Purkinje cell (primary cell): Measurements from ENCODE around the gene PARP15. TPM values are rescaled to one million over a fixed set of nuclear protein-coding genes. Genes with fewer than 3 reads are reported as not detected.

ENCODE experiments used
- polyA plus RNA-seq: library from polyadenylated mRNA; unstranded; fragments of >200 nt; fragmentation: Nextera tagmentation; gene quantifications from 2 replicates; pipeline ENCODE4 v1.2.1, GENCODE V29; 2014

The PARP15 gene
- polyA plus RNA-seq = 2.2 and 2.7 TPM in 2 replicates

DNA sequence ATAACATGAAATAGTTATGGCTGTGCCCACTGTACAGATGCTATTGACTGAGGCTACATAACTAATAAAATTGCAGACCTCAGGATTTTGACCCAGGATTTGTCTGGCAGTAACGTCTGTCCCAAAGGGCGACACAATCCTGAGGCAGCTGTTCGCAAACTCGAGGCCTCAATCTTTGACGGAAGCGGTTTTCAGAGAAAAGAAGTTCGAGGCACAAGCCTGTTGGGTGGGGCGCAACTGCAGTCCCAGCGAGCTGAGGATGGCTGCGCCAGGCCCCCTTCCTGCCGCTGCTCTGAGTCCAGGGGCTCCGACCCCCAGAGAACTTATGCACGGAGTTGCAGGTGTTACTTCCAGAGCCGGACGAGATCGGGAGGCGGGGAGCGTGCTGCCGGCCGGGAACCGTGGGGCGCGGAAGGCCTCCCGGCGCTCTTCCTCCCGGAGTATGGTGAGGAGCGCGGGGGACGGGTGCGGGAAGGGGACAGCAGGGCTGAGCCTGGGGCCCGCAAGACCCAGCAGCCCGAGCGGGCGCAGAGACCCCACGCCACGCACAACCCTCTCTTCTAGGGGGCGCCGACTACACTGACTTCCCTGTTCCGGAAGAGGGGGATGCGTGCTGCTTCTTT is at the start of gene PARP15:
Gene PARP15, plus strand, starts transcription at position 242 of the 623 bp plus-strand sequence. Its CDS starts 18 bp downstream, at position 260.

DNA sequence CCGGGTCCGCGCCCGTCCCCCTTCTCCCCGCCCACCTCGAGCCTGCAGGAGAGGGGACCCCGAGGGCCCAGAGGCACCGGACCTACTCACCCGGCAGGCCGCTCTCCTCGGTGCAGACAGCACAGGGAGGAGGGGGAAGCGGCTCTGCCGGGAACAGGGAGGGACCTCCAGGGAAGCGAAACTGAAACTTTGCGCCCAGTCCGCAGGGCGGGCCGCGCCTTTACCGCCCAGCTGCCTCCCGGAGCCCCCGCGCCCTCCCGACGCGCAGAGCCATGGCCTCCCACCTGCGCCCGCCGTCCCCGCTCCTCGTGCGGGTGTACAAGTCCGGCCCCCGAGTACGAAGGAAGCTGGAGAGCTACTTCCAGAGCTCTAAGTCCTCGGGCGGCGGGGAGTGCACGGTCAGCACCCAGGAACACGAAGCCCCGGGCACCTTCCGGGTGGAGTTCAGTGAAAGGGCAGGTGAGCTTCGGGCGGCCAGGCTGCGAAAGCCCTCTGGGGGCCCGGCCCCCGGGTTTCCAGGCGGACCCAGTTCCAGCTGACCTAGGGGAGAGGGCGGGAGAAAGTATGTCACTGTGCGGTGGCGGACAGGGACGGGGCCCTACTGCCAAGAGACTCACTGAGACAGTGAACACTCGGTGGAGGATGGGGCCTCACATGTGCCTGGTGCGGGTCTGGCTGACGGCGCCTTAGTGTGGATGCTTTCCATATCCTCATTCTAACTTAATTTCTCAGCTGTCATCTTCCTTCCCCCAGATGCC is 13.1 kb upstream of the PARP15 start, which contains the start of the genes DTX3L and PARP9:
Gene DTX3L, plus strand, starts transcription at position 184 of the 758 bp plus-strand sequence. Its CDS starts 89 bp downstream, at position 273.
Gene PARP9, minus strand, starts transcription at position 146 of the 758 bp plus-strand sequence. CDS start 4,680 bp downstream, outside the sequence.

DNA sequence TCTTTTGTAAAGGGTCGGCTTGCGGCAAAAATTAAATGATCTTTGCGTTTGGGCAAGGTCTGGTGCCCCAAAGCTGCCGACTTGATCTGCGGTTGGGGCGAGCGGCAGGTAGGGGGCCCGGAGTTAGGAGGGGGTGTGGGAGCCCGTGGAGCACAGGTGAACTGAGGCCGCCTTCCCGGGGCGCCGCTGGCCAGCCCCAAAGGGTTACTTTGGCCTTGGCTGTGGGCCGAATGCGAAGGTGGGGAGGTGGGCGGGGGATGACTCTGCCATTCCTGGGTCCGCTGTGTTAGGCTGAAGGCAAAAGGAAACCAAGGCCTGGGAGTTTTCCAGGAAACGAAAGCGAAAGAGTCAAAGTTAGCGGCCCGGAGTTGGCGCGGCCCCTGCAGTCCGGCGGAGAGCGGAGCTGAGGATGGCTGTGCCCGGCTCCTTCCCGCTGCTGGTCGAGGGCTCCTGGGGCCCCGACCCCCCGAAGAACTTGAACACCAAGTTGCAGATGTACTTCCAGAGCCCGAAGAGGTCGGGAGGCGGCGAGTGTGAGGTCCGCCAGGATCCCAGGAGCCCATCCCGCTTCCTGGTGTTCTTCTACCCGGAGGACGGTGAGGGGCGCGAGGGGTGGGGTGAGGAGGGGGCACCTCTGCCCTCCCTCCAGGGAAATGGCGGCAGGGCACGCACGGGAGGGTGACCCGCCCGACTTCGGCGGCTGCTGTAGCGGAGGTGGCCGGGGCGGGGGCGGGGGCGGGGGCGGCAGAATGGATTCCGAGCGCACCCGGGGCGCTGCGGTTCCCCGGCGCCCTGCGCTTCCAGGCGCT is 103.2 kb downstream of the PARP15 start, which contains the start of gene PARP14:
Gene PARP14, plus strand, starts transcription at position 365 of the 809 bp plus-strand sequence. Its CDS starts 45 bp downstream, at position 410.

Other genes with a start within 250 kb of the PARP15 start
- gene MIX23, start 194.4 kb upstream of the PARP15 start, polyA plus RNA-seq = 12.6 and 17.5 TPM in 2 replicates
- 337 and 434 TPM in 2 replicates for gene FAM162A, start 193.5 kb upstream of the PARP15 start, polyA plus RNA-seq
- gene WDR5B, start 161.6 kb upstream of the PARP15 start, polyA plus RNA-seq = 0.11 and 0.45 TPM in 2 replicates
- 21.5 and 26.1 TPM in 2 replicates for gene KPNA1, start 62.7 kb upstream of the PARP15 start, polyA plus RNA-seq
- gene PARP9, start 13.3 kb upstream of the PARP15 start, polyA plus RNA-seq = 0.64 and 1.9 TPM in 2 replicates
- 0.36 and 0.64 TPM in 2 replicates for gene DTX3L, start 13.3 kb upstream of the PARP15 start, polyA plus RNA-seq
- 1.3 and 4.7 TPM in 2 replicates for gene PARP14, start 103.2 kb downstream of the PARP15 start, polyA plus RNA-seq
- 12.1 and 13.0 TPM in 2 replicates for gene HSPBAP1, start 216.2 kb downstream of the PARP15 start, polyA plus RNA-seq
- 37.0 and 49.3 TPM in 2 replicates for gene SLC49A4, start 217.4 kb downstream of the PARP15 start, polyA plus RNA-seq